ENCODE measurements around the gene DNAH3. TPM values are rescaled to one million over a fixed set of nuclear protein-coding genes. Genes with fewer than 3 reads are reported as not detected.

Gene DNAH3
- total RNA-seq, 1 experiment from 2014 or later = 0.24 TPM

GRCh38 chr16:20883554-20884239 is 266.9 kb downstream of the DNAH3 start:
- Histone ChIP-seq H3K23ac (ENCODE audit: insufficient read length, low read depth, low read length) (no peak overlapping the region), H3K79me1 (ENCODE audit: insufficient read depth, low read depth, low read length, poor library complexity, severe bottlenecking) (peaks cover 6% of the 10 kb centered on the region), H3K14ac (ENCODE audit: insufficient read depth, low read length) (no peak overlapping the region), H4K5ac (ENCODE audit: insufficient read length, low read depth, low read length) (no peak overlapping the region), H4K91ac (ENCODE audit: insufficient read length, low read depth, low read length) (no peak overlapping the region), H3K27ac (ENCODE audit: insufficient read length, low read depth, low read length) (no peak overlapping the region), H2AFZ (ENCODE audit: low read length) (no peak overlapping the region), H2AK5ac (ENCODE audit: insufficient read length, low read length) (no peak overlapping the region), H4K20me1 (ENCODE audit: control insufficient read depth, insufficient read depth, insufficient read length) (no peaks in the 10 kb centered on the region), H2BK120ac (ENCODE audit: low read depth, low read length, poor library complexity, severe bottlenecking) (no peak overlapping the region), H3K4me1 (ENCODE audit: insufficient read depth, low read length) (no peaks in the 10 kb centered on the region; the same call in 1 of the 2 replicates), H3K9ac (ENCODE audit: extremely low read depth, insufficient read length, low read length) (no peak overlapping the region), H3K4ac (ENCODE audit: low read depth, low read length) (no peak overlapping the region), H2BK5ac (ENCODE audit: insufficient read length, low read length) (no peak overlapping the region), H3K56ac (ENCODE audit: insufficient read length, low read depth, low read length) (no peak overlapping the region), H3K23me2 (ENCODE audit: insufficient read length, low read depth, low read length, poor library complexity, severe bottlenecking) (no peaks in the 10 kb centered on the region), H4K8ac (replicated peaks; ENCODE audit: insufficient read length, low read depth, low read length) (no peak overlapping the region), H3K79me2 (ENCODE audit: insufficient read depth, low read length) (peaks cover 2% of the 10 kb centered on the region; the same call in 1 of the 2 replicates), H3K9me3 (ENCODE audit: control insufficient read depth, low read depth, low read length) (no peaks in the 10 kb centered on the region), H2BK15ac (ENCODE audit: low read depth, low read length) (no peak overlapping the region), H3K18ac (ENCODE audit: insufficient read length, low read depth, low read length) (no peak overlapping the region), H3T11ph (ENCODE audit: low read length) (no peak overlapping the region), H3K4me2 (ENCODE audit: insufficient read depth, insufficient read length, low read length) (no peak overlapping the region), H3K27me3 (ENCODE audit: insufficient read depth, low read length) (no peaks in the 10 kb centered on the region), H2BK20ac (ENCODE audit: low read depth, low read length, poor library complexity, severe bottlenecking) (no peak overlapping the region), H2BK12ac (ENCODE audit: insufficient read length, low read depth, low read length) (no peak overlapping the region)
- Mint-ChIP-seq H3K27me3 (ENCODE audit: low read depth) (no peaks in the 10 kb centered on the region), H3K4me3 (no peak overlapping the region), H3K4me1 (peaks cover 16 to 24% of the 10 kb centered on the region in 2 experiments), H3K27ac (no peak overlapping the region; a peak in 1 of 7 replicates), H3K36me3 (ENCODE audit: insufficient read depth in 1 of 3, low read depth in 3 of 3) (peaks cover 0 to 5% (median 2%) of the 10 kb centered on the region in 3 experiments; a peak in 1 of 7 replicates), H3K9me3 (no peaks in the 10 kb centered on the region)
- no CpG with 5 or more reads among the region's 5 CpGs for WGBS (ENCODE audit: extremely low coverage, insufficient read length, low lambda C conversion rate)
- TF ChIP-seq CTCF (conservative IDR thresholded peaks at IDR 0.05) = no peak
- no peak for DNase-seq

Other genes with a start within 250 kb of the DNAH3 start
- gene LDAF1, start 7.8 kb upstream of the DNAH3 start, total RNA-seq (2021) = 18.7 and 22.6 TPM in 2 replicates
- gene ZP2, start 60.7 kb upstream of the DNAH3 start, total RNA-seq (2021) = not detected in 2 replicates
- 0.07 and 0.09 TPM in 2 replicates for gene ANKS4B, start 82.9 kb upstream of the DNAH3 start, total RNA-seq (2021)
- 16.4 and 17.8 TPM in 2 replicates for gene CRYM, start 127.4 kb upstream of the DNAH3 start, total RNA-seq (2021)

Measured in H9 (cell line).